ENCODE results near the gene TPK1.
A peak's percentile ranks its signal among the peaks of the same experiment; 100 is the strongest.
"Not testable (repeated sequence)": the region's sequence is repeated elsewhere in the genome, so short reads cannot be mapped to it uniquely, and the experiment has no call there.

Gene TPK1

GRCh38 chr7:144731661-144732351, 104.0 kb downstream of the TPK1 start:
- H3K4me3 ChIP-seq (ENCODE audit: low read depth, low read length): no peak overlapping the region
- DNase-seq (ENCODE audit: low read depth): no peak
- TF ChIP-seq CTCF (IDR thresholded peaks at IDR 0.05; ENCODE audit: control insufficient read depth, extremely low read depth, insufficient read depth): no peak

GRCh38 chr7:144730224-144730623, 105.6 kb downstream of the TPK1 start:
- TF ChIP-seq CTCF (IDR thresholded peaks at IDR 0.05; ENCODE audit: control insufficient read depth, extremely low read depth, insufficient read depth): no peak
- no peak overlapping the region for H3K4me3 ChIP-seq (ENCODE audit: low read depth, low read length)

GRCh38 chr7:144729226-144729625, 106.6 kb downstream of the TPK1 start:
- no peak overlapping the region for H3K4me3 ChIP-seq (ENCODE audit: low read depth, low read length)
- DNase-seq (ENCODE audit: low read depth): no peak
- no peak for TF ChIP-seq CTCF (IDR thresholded peaks at IDR 0.05; ENCODE audit: control insufficient read depth, extremely low read depth, insufficient read depth)

More at GRCh38 chr7:144730224-144730623, 105.6 kb downstream of the TPK1 start:
- no peak for DNase-seq (ENCODE audit: low read depth)

GRCh38 chr7:144728551-144728950, 107.3 kb downstream of the TPK1 start:
- no peak for TF ChIP-seq CTCF (IDR thresholded peaks at IDR 0.05; ENCODE audit: control insufficient read depth, extremely low read depth, insufficient read depth)
- H3K4me3 ChIP-seq (ENCODE audit: low read depth, low read length): no peak overlapping the region
- no peak for DNase-seq (ENCODE audit: low read depth)

GRCh38 chr7:144726840-144727239, 109.0 kb downstream of the TPK1 start:
- peak; percentile 21; the same call in 1 of the 2 replicates for TF ChIP-seq CTCF (IDR thresholded peaks at IDR 0.05; ENCODE audit: control insufficient read depth, extremely low read depth, insufficient read depth)
- H3K4me3 ChIP-seq (ENCODE audit: low read depth, low read length); DNase-seq (ENCODE audit: low read depth): not testable (repeated sequence)

GRCh38 chr7:144725070-144725469, 110.8 kb downstream of the TPK1 start:
- no peak for TF ChIP-seq CTCF (IDR thresholded peaks at IDR 0.05; ENCODE audit: control insufficient read depth, extremely low read depth, insufficient read depth)
- no peak overlapping the region for H3K4me3 ChIP-seq (ENCODE audit: low read depth, low read length)
- DNase-seq (ENCODE audit: low read depth): no peak

- DNase-seq (ENCODE audit: low read depth): no peak
- TF ChIP-seq CTCF (IDR thresholded peaks at IDR 0.05; ENCODE audit: control insufficient read depth, extremely low read depth, insufficient read depth): no peak
- H3K4me3 ChIP-seq (ENCODE audit: low read depth, low read length): no peak overlapping the region
Measured at GRCh38 chr7:144723301-144723700, 112.6 kb downstream of the TPK1 start.
